ENCODE measurements around the gene CLDN4. TPM values are rescaled to one million over a fixed set of nuclear protein-coding genes. Genes with fewer than 3 reads are reported as not detected.
A peak's percentile ranks its signal among the peaks of the same experiment; 100 is the strongest.

Gene CLDN4
- total and polyA plus RNA-seq, 9 of the 15 experiments (the other 6 are each of a cell fraction or from before 2014, with no cell fraction given): 0.05 to 0.60 (median 0.06) TPM; not detected in 3

GRCh38 chr7:73851410-73852338 lies 20.9 kb downstream of the CLDN4 start (continued):
- TF ChIP-seq E2F6 (IDR thresholded peaks at IDR 0.05; ENCODE audit: borderline replicate concordance in 1 of 2, extremely low read depth in 1 of 2, insufficient read depth in 1 of 2, insufficient read length in 1 of 2, low read depth in 1 of 2, low read length in 1 of 2, poor library complexity in 1 of 2, severe bottlenecking in 1 of 2) (no peak), CBFB (CRISPR knock-in tag; IDR thresholded peaks at IDR 0.05) (peak; percentile 79; the same call in 1 of the 2 replicates), ESRRA (IDR thresholded peaks at IDR 0.05; ENCODE audit: borderline replicate concordance, low read depth) (peak; percentile 95; the same call in 1 of the 2 replicates), E2F1 (CRISPR knock-in tag; IDR thresholded peaks at IDR 0.05) (no peak), RHOXF2B (CRISPR knock-in tag; conservative IDR thresholded peaks at IDR 0.05) (0 out of 2 replicates have a peak, but pooled peaks have one; percentile 60), MBD1 (CRISPR knock-in tag; IDR thresholded peaks at IDR 0.05) (no peak), ZFP30 (CRISPR knock-in tag; IDR thresholded peaks at IDR 0.05; ENCODE audit: borderline replicate concordance) (no peak), ZKSCAN1 (IDR thresholded peaks at IDR 0.05; ENCODE audit: low read depth, low read length) (no peak), CCNT2 (IDR thresholded peaks at IDR 0.05; ENCODE audit: borderline replicate concordance, extremely low read depth, insufficient read length, low read depth, low read length) (no peak), ZNF282 (CRISPR knock-in tag; IDR thresholded peaks at IDR 0.05) (no peak), POLR2B (IDR thresholded peaks at IDR 0.05; ENCODE audit: low read depth, partially characterized antibody) (no peak), AFF4 (CRISPR knock-in tag; IDR thresholded peaks at IDR 0.05) (no peak)
- TF ChIP-seq, protein P1, sequence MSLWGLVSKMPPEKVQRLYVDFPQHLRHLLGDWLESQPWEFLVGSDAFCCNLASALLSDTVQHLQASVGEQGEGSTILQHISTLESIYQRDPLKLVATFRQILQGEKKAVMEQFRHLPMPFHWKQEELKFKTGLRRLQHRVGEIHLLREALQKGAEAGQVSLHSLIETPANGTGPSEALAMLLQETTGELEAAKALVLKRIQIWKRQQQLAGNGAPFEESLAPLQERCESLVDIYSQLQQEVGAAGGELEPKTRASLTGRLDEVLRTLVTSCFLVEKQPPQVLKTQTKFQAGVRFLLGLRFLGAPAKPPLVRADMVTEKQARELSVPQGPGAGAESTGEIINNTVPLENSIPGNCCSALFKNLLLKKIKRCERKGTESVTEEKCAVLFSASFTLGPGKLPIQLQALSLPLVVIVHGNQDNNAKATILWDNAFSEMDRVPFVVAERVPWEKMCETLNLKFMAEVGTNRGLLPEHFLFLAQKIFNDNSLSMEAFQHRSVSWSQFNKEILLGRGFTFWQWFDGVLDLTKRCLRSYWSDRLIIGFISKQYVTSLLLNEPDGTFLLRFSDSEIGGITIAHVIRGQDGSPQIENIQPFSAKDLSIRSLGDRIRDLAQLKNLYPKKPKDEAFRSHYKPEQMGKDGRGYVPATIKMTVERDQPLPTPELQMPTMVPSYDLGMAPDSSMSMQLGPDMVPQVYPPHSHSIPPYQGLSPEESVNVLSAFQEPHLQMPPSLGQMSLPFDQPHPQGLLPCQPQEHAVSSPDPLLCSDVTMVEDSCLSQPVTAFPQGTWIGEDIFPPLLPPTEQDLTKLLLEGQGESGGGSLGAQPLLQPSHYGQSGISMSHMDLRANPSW (CRISPR knock-in tag; IDR thresholded peaks at IDR 0.05): no peak

All from K562 (cell line).